ENCODE measurements around the gene EPHA1. TPM values are rescaled to one million over a fixed set of nuclear protein-coding genes. Genes with fewer than 3 reads are reported as not detected.

Gene EPHA1
- total and polyA plus RNA-seq, 2 experiments from 2014 or later, result 60.7 to 154 TPM

GRCh38 chr7:143452495-143452894 is 43.8 kb upstream of the EPHA1 start:
- TF ChIP-seq ZNF331 (CRISPR knock-in tag; IDR thresholded peaks at IDR 0.05; ENCODE audit: low read depth) (no peak), ZNF462 (CRISPR knock-in tag; IDR thresholded peaks at IDR 0.05) (no peak), POLR2AphosphoS5 (IDR thresholded peaks at IDR 0.05; ENCODE audit: low read depth) (no peak), EZH2 (IDR thresholded peaks at IDR 0.05; ENCODE audit: low read depth, unreplicated experiment) (no peak), EZH2phosphoT487 (IDR thresholded peaks at IDR 0.05; ENCODE audit: unreplicated experiment) (no peak), REST (IDR thresholded peaks at IDR 0.05; ENCODE audit: unreplicated experiment) (no peak), STAT1 (IDR thresholded peaks at IDR 0.05; ENCODE audit: unreplicated experiment) (no peak), ETS1 (IDR thresholded peaks at IDR 0.05) (no peak), JUNB (IDR thresholded peaks at IDR 0.05; ENCODE audit: unreplicated experiment) (no peak), CTCF (conservative IDR thresholded peaks at IDR 0.05; ENCODE audit: low read depth in 2 of 2) (no peak), ZNF114 (CRISPR knock-in tag; IDR thresholded peaks at IDR 0.05) (no peak), NANOG (IDR thresholded peaks at IDR 0.05; ENCODE audit: borderline replicate concordance) (no peak), CREB1 (CRISPR knock-in tag; IDR thresholded peaks at IDR 0.05; ENCODE audit: low read depth) (no peak)
- no peaks in the 10 kb centered on the region for H3K9me3 Mint-ChIP-seq

More at GRCh38 chr7:143452495-143452894, 43.8 kb upstream of the EPHA1 start:
- Histone ChIP-seq H3K27me3 (ENCODE audit: insufficient read depth) (no peaks in the 10 kb centered on the region), H3K4me3 (no peak overlapping the region), H3F3A (replicated peaks; ENCODE audit: low read depth) (no peaks in the 10 kb centered on the region), H3K9me2 (ENCODE audit: insufficient read depth) (no peaks in the 10 kb centered on the region; the same call in 1 of the 2 replicates), H2AFZ (no peak overlapping the region), H3K4me2 (no peak overlapping the region), H3K27ac (ENCODE audit: low read depth) (no peak overlapping the region), H4K20me1 (replicated peaks; ENCODE audit: insufficient read depth) (no peaks in the 10 kb centered on the region), H3K79me2 (replicated peaks; ENCODE audit: insufficient read depth) (no peaks in the 10 kb centered on the region), H3K36me3 (ENCODE audit: insufficient read depth) (no peaks in the 10 kb centered on the region), H3K4me1 (ENCODE audit: insufficient read depth) (no peaks in the 10 kb centered on the region; the same call in 1 of the 2 replicates)
- H3K27me3 Mint-ChIP-seq (ENCODE audit: insufficient read depth, low read depth, poor library complexity), result peaks cover 4% of the 10 kb centered on the region
- H3K27ac Mint-ChIP-seq, result no peak overlapping the region
- no peaks in the 10 kb centered on the region for H3K36me3 Mint-ChIP-seq (ENCODE audit: low read depth)
- no peak for ATAC-seq
- DNase-seq (ENCODE audit: low spot score), result no peak
- no peak overlapping the region for H3K4me3 Mint-ChIP-seq
- peaks cover 5% of the 10 kb centered on the region; the same call in 2 of the 3 replicates for H3K4me1 Mint-ChIP-seq

Data from GM23338 (cell line).